LNCaP clone FGC (cell line): ENCODE results near the gene PROM1.

Source experiments
- DNase-seq: peaks from one replicate; pipeline ENCODE4 v3.0.0-alpha.2; 2011; ENCODE audit warnings: low read depth
- H3K4me3 ChIP-seq: 2 replicates; pipeline ENCODE4 v1.5.1; 2011; ENCODE audit warnings: mild to moderate bottlenecking, low read depth, low read length, control low read depth
- TF ChIP-seq, protein P1 (sequence below): IDR thresholded peaks from 2 replicates; pipeline ENCODE4 v1.5.1; 2012; ENCODE audit warnings: mild to moderate bottlenecking; ENCODE audit not compliant: control insufficient read depth, insufficient read depth; ENCODE audit errors: extremely low read depth

Gene PROM1

GRCh38 chr4:16043642-16044498 is 40.0 kb downstream of the PROM1 start:
- peak; percentile 94 for DNase-seq
- TF ChIP-seq, protein P1, sequence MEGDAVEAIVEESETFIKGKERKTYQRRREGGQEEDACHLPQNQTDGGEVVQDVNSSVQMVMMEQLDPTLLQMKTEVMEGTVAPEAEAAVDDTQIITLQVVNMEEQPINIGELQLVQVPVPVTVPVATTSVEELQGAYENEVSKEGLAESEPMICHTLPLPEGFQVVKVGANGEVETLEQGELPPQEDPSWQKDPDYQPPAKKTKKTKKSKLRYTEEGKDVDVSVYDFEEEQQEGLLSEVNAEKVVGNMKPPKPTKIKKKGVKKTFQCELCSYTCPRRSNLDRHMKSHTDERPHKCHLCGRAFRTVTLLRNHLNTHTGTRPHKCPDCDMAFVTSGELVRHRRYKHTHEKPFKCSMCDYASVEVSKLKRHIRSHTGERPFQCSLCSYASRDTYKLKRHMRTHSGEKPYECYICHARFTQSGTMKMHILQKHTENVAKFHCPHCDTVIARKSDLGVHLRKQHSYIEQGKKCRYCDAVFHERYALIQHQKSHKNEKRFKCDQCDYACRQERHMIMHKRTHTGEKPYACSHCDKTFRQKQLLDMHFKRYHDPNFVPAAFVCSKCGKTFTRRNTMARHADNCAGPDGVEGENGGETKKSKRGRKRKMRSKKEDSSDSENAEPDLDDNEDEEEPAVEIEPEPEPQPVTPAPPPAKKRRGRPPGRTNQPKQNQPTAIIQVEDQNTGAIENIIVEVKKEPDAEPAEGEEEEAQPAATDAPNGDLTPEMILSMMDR, result no peak
- H3K4me3 ChIP-seq, result no peak overlapping the region

- TF ChIP-seq, protein P1, result no peak
- no peak for DNase-seq
- H3K4me3 ChIP-seq, result no peak overlapping the region
Measured at GRCh38 chr4:16039139-16039538, 44.7 kb downstream of the PROM1 start.

GRCh38 chr4:16037901-16038300 is 45.9 kb downstream of the PROM1 start:
- TF ChIP-seq, protein P1, result no peak
- no peak for DNase-seq

DNA sequence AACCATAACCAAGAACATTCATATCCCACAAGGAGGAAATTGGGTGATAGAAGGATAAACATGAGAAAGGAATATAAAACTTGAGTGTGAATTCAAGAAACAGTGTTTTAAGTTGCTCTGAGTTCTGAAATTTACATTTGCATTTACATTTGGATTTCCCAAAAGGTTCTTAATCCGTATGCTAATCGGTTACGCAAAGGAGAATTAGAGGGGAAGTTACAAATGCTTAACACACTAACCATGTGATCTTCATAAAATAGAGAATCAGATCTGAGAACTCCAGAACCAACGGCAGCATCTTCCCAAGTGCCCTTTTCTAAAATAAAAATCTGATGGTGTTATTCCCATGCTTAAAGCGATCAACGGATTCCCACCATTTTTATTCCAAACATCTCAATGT is 48.0 kb downstream of the PROM1 start:
- no peak for DNase-seq
- TF ChIP-seq, protein P1, result no peak

More at GRCh38 chr4:16037901-16038300, 45.9 kb downstream of the PROM1 start:
- no peak overlapping the region for H3K4me3 ChIP-seq

DNA sequence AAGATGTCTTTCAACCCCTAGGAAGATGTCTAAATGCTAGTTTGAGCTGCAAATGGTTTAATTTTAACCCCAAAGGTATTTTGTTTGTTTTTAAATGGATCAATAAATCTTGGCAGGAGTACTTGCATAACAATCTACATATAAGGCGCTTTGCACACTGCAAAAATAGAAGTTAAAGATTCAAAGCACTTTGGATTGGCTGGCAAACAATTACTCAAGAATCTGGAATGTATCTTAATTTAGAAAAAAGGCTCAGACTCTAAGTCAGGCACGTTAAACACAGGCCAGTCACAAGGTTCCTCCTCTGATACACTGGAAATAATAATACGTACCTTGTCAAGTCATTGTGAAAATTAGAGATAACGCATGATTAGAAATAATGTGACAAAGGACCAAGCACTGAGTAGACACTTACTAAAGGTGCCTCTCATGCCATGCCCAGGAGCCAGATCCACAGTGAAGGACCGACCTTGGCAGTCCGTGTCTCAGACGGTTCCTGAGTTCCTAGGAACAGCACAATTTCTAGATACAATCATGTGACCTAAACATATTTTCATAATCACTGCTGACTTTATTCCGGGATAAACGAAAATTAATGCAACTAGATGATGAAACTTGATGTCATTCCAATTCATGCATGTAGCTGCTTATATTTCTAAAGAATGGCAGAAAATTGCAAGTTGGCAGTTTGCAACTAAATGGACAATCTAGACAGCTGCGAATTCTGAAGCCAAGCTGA is 49.6 kb downstream of the PROM1 start:
- no peak for DNase-seq
- TF ChIP-seq, protein P1, result no peak
- H3K4me3 ChIP-seq, result no peak overlapping the region

More for the DNA sequence above, 48.0 kb downstream of the PROM1 start:
- no peak overlapping the region for H3K4me3 ChIP-seq

- no peak for DNase-seq
- TF ChIP-seq, protein P1, result no peak
Measured at GRCh38 chr4:16032396-16032770, 51.4 kb downstream of the PROM1 start.

More at GRCh38 chr4:16032396-16032770, 51.4 kb downstream of the PROM1 start:
- no peak overlapping the region for H3K4me3 ChIP-seq
